GM12878 (cell line): ENCODE measurements around the gene RRBP1.

Source experiments
- ATF3 ChIP-seq: IDR thresholded peaks from 2 replicates; pipeline ENCODE4 v1.6.1; 2011; ENCODE audit warnings: low read depth, mild to moderate bottlenecking, low read length, moderate library complexity, borderline replicate concordance; ENCODE audit errors: extremely low read depth
- GABPA ChIP-seq: IDR thresholded peaks from 2 replicates; pipeline ENCODE4 v1.6.1; 2014; ENCODE audit warnings: antibody characterized with exemption, low read depth, mild to moderate bottlenecking, inconsistent platforms

DNA sequence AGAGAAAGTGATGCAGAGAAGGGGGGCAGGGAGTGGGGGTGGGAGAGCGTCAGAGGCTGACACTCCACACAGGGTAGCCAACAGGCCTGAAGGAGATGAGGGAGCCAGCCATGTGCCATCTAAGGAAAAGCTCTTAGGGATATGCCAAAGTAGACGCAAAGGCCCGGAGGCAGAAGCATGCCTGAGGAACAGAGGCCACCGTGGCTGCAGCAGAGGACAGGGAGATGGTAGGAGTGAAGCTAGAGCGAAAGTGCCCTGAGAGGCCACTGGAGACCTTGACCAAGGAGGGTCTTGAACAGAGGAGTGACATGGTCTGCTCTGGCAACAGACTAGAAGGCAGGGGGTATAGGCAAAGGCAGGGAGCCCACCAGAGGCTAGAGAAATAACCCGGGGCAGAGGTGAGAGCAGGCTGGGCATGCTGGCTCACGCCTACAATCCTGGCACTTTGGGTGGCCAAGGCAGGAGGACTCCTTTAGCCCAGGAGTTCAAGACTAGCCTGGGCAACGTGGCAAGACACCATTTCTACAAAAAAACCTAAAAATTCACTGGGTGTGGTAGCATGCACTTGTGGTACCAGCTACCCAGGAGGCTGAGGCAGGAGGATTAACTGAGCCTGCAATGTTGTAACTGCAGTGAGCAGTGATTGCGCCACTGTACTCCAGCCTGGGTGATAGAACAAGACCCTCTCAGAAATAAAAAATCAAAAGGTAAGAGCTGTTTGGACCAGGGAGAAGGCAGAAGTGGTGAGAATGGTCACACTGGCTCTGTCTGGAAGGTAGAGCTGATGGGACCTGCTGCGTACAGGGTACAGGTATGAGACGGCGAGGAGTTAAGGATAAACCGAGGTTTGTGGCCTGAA is 6.3 kb downstream of the RRBP1 start:
- no peak for TF ChIP-seq GABPA
- no peak for TF ChIP-seq ATF3
